HepG2 (cell line): ENCODE results near the gene POLR3H. TPM values are rescaled to one million over a fixed set of nuclear protein-coding genes. Genes with fewer than 3 reads are reported as not detected.

Experiments
- CEBPB ChIP-seq: IDR thresholded peaks from 2 replicates; pipeline ENCODE4 v1.6.1; 2011; ENCODE audit warnings: low read depth, low read length, improper control_type of control experiment, borderline replicate concordance
- DMAP1 ChIP-seq: IDR thresholded peaks from 2 replicates; pipeline ENCODE4 v1.6.1; 2016
- GATAD1 ChIP-seq: IDR thresholded peaks from 2 replicates; pipeline ENCODE4 v1.6.1; 2016; ENCODE audit warnings: missing genetic modification reagents, missing compliant biosample characterization
- KIAA2018 ChIP-seq: sonication (generic); formaldehyde crosslinking; IDR thresholded peaks from 2 replicates; pipeline ENCODE4 v1.5.0; 2020; ENCODE audit warnings: mild to moderate bottlenecking, missing genetic modification reagents, borderline replicate concordance
- KLF13 ChIP-seq: sonication (generic); formaldehyde crosslinking; IDR thresholded peaks from 2 replicates; pipeline ENCODE4 v1.4.0; 2020; ENCODE audit warnings: mild to moderate bottlenecking, missing genetic modification reagents
- PATZ1 ChIP-seq: sonication (generic); formaldehyde crosslinking; IDR thresholded peaks from 2 replicates; pipeline ENCODE4 v1.4.0; 2020; ENCODE audit warnings: missing genetic modification reagents
- TGIF2 ChIP-seq: IDR thresholded peaks from 2 replicates; pipeline ENCODE4 v1.6.1; 2016; ENCODE audit warnings: control low read depth, missing compliant biosample characterization
- XRCC5 ChIP-seq: fragments of 200-400 bp; formaldehyde crosslinking; optimal IDR thresholded peaks from 2 replicates; pipeline ENCODE3; 2017; ENCODE audit warnings: mild to moderate bottlenecking, low read length
- YEATS4 ChIP-seq: sonication (generic); formaldehyde crosslinking; IDR thresholded peaks from 2 replicates; pipeline ENCODE4 v1.4.0; 2020; ENCODE audit warnings: missing genetic modification reagents, borderline replicate concordance
- ZBTB3 ChIP-seq: sonication (generic); formaldehyde crosslinking; IDR thresholded peaks from 2 replicates; pipeline ENCODE4 v1.4.0; 2020; ENCODE audit warnings: low read depth, mild to moderate bottlenecking, moderate library complexity, missing genetic modification reagents, borderline replicate concordance
- ZFP36L2 ChIP-seq: sonication (generic); formaldehyde crosslinking; IDR thresholded peaks from 2 replicates; pipeline ENCODE4 v1.4.0; 2020; ENCODE audit warnings: missing genetic modification reagents
- ZGPAT ChIP-seq: IDR thresholded peaks from 2 replicates; pipeline ENCODE4 v1.6.1; 2016; ENCODE audit warnings: mild to moderate bottlenecking
- ZNF24 ChIP-seq: fragments of 450-650 bp; IDR thresholded peaks from 2 replicates; pipeline ENCODE4 v1.6.1; 2017; ENCODE audit warnings: antibody characterized with exemption, mild to moderate bottlenecking
- ZNF761 ChIP-seq: sonication (generic); formaldehyde crosslinking; conservative IDR thresholded peaks from 2 replicates; pipeline ENCODE4 v1.4.0; 2020; ENCODE audit warnings: mild to moderate bottlenecking, missing genetic modification reagents
- polyA plus RNA-seq, 8 experiments: library from polyadenylated mRNA; depleted of rRNA in 3 of 8; stranded (reverse) in 7 of 8; unstranded in 1 of 8; fragments of >200 nt; fragmentation: Illumina TruSeq in 4 of 8; extraction: Trizol in 4 of 8; gene quantifications; 2 replicates each; pipeline versions ENCODE4 v1.2.1 to v1.2.3, GENCODE V29; 2011 to 2016; ENCODE audit warnings: low read depth in 4 of 8, missing spikeins in 1 of 8, mixed read lengths in 1 of 8; ENCODE audit not compliant: insufficient read depth in 1 of 8
- total RNA-seq, 5 experiments: library from RNA; depleted of rRNA; stranded (reverse); fragments of >200 nt; fragmentation: Illumina TruSeq; extraction: Trizol; gene quantifications; 2 replicates each; pipeline ENCODE4 v1.2.3, GENCODE V29; 2016; ENCODE audit warnings: low read depth in 1 of 5
- TF ChIP-seq, protein P1 (sequence below): sonication (generic); formaldehyde crosslinking; conservative IDR thresholded peaks from 2 replicates; pipeline ENCODE4 v1.8.0; 2022; ENCODE audit warnings: mild to moderate bottlenecking, moderate library complexity, missing genetic modification reagents

Gene POLR3H
- total and polyA plus RNA-seq, 2 of the 13 experiments (the other 11 are each of a cell fraction or from before 2014, with no cell fraction given): 10.3 to 28.6 TPM

DNA sequence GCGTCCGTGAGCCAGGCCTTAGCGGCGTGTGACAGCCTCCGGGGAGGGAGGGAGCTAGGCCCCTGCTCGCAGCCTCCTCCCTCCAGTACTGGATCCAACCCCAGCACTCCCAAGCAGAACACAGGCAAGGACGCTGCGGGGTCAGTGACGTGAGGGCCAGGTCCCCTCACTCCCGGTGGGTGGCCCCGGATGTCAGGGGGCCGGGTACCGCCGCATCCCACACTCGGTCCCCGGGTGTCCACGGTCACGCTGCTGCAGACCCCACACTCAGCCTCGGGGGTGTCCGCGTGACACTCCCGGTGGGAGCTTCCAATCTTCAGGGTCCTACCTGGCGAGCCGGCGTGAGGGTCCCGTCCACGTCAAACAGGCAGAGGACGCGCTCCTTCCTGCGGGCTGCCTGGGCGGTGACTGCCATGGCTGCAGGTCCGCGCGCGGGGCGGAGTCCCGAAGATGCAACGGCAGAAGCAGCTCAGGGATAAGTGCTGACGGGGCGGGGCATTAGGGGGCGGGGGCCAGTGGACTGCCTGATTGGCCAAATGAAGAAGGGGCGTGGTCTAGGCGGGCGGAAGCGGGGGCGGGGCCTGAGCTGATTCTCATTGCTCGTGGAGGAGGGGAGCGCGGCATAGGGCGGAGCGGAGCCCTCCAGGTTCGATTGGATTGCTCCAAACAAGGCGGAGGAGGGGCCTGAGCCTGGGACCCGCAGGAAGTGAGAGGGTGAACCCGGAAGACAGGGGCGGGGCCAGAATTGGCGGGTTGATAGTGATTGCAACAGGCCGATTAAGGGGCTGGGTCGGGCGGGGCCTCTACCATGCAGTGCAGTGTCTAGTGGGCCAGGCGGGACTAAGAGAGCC lies 45.3 kb upstream of the POLR3H start, which contains the start of gene PMM1 (continued):
- TF ChIP-seq PATZ1 (CRISPR knock-in tag) (no peak; the same call in 1 of the 2 replicates), ZNF761 (CRISPR knock-in tag) (no peak), KIAA2018 (CRISPR knock-in tag) (no peak), DMAP1 (CRISPR knock-in tag) (no peak), ZFP36L2 (CRISPR knock-in tag) (no peak), KLF13 (0 out of 2 replicates have a peak, but pooled peaks have one; percentile 62), ZNF24 (no peak), YEATS4 (CRISPR knock-in tag) (peak; percentile 52; the same call in 1 of the 2 replicates), TGIF2 (CRISPR knock-in tag) (no peak), ZGPAT (CRISPR knock-in tag) (peak; percentile 18; the same call in 1 of the 2 replicates), GATAD1 (CRISPR knock-in tag) (peak; percentile 34; the same call in 1 of the 2 replicates), ZBTB3 (CRISPR knock-in tag) (no peak), CEBPB (peak; percentile 93), XRCC5 (peak; percentile 18)
- TF ChIP-seq, protein P1, sequence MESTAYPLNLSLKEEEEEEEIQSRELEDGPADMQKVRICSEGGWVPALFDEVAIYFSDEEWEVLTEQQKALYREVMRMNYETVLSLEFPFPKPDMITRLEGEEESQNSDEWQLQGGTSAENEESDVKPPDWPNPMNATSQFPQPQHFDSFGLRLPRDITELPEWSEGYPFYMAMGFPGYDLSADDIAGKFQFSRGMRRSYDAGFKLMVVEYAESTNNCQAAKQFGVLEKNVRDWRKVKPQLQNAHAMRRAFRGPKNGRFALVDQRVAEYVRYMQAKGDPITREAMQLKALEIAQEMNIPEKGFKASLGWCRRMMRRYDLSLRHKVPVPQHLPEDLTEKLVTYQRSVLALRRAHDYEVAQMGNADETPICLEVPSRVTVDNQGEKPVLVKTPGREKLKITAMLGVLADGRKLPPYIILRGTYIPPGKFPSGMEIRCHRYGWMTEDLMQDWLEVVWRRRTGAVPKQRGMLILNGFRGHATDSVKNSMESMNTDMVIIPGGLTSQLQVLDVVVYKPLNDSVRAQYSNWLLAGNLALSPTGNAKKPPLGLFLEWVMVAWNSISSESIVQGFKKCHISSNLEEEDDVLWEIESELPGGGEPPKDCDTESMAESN (CRISPR knock-in tag): peak; percentile 54; the same call in 1 of the 2 replicates
